ENCODE data around the gene TAL1. TPM values are rescaled to one million over a fixed set of nuclear protein-coding genes. Genes with fewer than 3 reads are reported as not detected.

The TAL1 gene
- total and polyA plus RNA-seq, 2 of the 8 experiments (the other 6 are each of a cell fraction or from before 2014, with no cell fraction given), result 0.09 to 0.15 TPM

DNA sequence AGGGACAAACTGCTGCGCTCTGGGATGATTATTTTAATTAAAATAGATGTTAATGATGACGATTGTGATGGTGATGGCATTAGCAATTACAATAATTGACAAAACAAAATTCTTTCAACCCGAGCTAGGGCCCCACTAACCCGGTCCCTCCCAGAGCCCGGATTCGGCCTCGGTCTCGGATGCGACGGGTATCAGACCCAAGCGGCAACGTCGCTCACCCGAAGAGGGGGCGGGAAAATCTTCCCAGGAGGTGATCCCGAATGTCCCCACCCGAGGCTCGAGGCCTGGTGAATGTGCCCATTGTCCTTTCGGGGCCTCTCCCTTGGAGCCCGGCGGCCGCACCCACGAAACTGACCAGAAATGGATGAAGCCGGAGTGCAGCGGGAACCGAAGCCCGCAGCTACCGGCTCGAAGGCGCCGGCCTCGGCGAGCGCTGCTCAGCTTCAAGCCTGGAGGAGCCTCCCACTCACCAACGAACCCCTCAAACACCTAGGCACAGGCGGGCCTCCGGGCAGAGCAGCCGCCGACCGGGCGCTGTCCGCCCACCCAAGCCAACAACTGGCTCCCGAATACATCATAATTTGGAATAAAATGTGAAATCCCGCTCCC is 1.2 kb downstream of the TAL1 start (continued):
- TF ChIP-seq NRF1 (IDR thresholded peaks at IDR 0.05; ENCODE audit: low read depth, low read length) (no peak), KDM1A (IDR thresholded peaks at IDR 0.05; ENCODE audit: borderline replicate concordance, low read length) (no peak), SIRT6 (IDR thresholded peaks at IDR 0.05; ENCODE audit: low read length) (no peak), SUZ12 (IDR thresholded peaks at IDR 0.05; ENCODE audit: low read length) (peak; percentile 48; the same call in 1 of the 2 replicates), RBBP5 (IDR thresholded peaks at IDR 0.05; ENCODE audit: borderline replicate concordance, low read depth, low read length) (peak; percentile 47; the same call in 1 of the 2 replicates), SP4 (IDR thresholded peaks at IDR 0.05; ENCODE audit: low read length) (no peak), SIX5 (IDR thresholded peaks at IDR 0.05; ENCODE audit: low read depth, low read length) (no peak), TEAD4 (IDR thresholded peaks at IDR 0.05; ENCODE audit: low read depth, low read length) (no peak), CHD1 (IDR thresholded peaks at IDR 0.05; ENCODE audit: low read depth, low read length) (no peak), RXRA (IDR thresholded peaks at IDR 0.05; ENCODE audit: insufficient read depth, low read depth, low read length) (no peak), CTBP2 (IDR thresholded peaks at IDR 0.05; ENCODE audit: borderline replicate concordance, insufficient read depth, insufficient read length, low read length) (peak; percentile 82), TAF7 (optimal IDR thresholded peaks at IDR 0.05; ENCODE audit: borderline replicate concordance, low read depth, low read length) (no peak), SIN3A (conservative IDR thresholded peaks at IDR 0.05 in 1 of 2, IDR thresholded peaks at IDR 0.05 in 1 of 2; ENCODE audit: low read depth in 1 of 2, low read length in 2 of 2) (no peak)
- TF ChIP-seq, protein P1, sequence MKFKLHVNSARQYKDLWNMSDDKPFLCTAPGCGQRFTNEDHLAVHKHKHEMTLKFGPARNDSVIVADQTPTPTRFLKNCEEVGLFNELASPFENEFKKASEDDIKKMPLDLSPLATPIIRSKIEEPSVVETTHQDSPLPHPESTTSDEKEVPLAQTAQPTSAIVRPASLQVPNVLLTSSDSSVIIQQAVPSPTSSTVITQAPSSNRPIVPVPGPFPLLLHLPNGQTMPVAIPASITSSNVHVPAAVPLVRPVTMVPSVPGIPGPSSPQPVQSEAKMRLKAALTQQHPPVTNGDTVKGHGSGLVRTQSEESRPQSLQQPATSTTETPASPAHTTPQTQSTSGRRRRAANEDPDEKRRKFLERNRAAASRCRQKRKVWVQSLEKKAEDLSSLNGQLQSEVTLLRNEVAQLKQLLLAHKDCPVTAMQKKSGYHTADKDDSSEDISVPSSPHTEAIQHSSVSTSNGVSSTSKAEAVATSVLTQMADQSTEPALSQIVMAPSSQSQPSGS (IDR thresholded peaks at IDR 0.05; ENCODE audit: low read length), result no peak
- TF ChIP-seq, protein P2, sequence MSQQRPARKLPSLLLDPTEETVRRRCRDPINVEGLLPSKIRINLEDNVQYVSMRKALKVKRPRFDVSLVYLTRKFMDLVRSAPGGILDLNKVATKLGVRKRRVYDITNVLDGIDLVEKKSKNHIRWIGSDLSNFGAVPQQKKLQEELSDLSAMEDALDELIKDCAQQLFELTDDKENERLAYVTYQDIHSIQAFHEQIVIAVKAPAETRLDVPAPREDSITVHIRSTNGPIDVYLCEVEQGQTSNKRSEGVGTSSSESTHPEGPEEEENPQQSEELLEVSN (IDR thresholded peaks at IDR 0.05), result peak; percentile 54; the same call in 1 of the 2 replicates

Measured in H1 (cell line).